Liver (tissue), 9 donors: ENCODE results near the gene SBNO1. TPM values are rescaled to one million over a fixed set of nuclear protein-coding genes. Genes with fewer than 3 reads are reported as not detected.

ENCODE experiments used
- DNase-seq: peaks from one replicate; pipeline ENCODE4 v3.0.0-alpha.2; 2017; ENCODE audit warnings: low spot score
- H3K27ac ChIP-seq, 2 donors: one replicate each; pipeline ENCODE4 v1.7.0; 2013; ENCODE audit warnings: inconsistent platforms in 2 of 2, low read length in 2 of 2, control low read depth in 1 of 2, low read depth in 1 of 2, mild to moderate bottlenecking in 1 of 2
- H3K27me3 ChIP-seq, 4 donors: one replicate each; pipeline versions ENCODE4 v1.6.1 to v1.7.0; 2013; ENCODE audit warnings: low read length in 3 of 4, inconsistent platforms in 1 of 4, mild to moderate bottlenecking in 1 of 4, moderate library complexity in 1 of 4; ENCODE audit not compliant: control insufficient read depth in 4 of 4, insufficient read depth in 4 of 4
- H3K36me3 ChIP-seq, 4 donors: one replicate each; pipeline versions ENCODE4 v1.6.1 to v1.7.0; 2013; ENCODE audit warnings: low read length in 3 of 4, mild to moderate bottlenecking in 3 of 4, low read depth in 1 of 4, moderate library complexity in 1 of 4; ENCODE audit not compliant: control insufficient read depth in 4 of 4, insufficient read depth in 3 of 4
- H3K4me1 ChIP-seq, 4 donors: one replicate each; pipeline versions ENCODE4 v1.6.1 to v1.7.0; 2013; ENCODE audit warnings: low read length in 3 of 4, mild to moderate bottlenecking in 3 of 4, moderate library complexity in 1 of 4; ENCODE audit not compliant: control insufficient read depth in 4 of 4, insufficient read depth in 4 of 4
- H3K4me3 ChIP-seq, 3 donors: one replicate each; pipeline versions ENCODE4 v1.6.1 to v1.7.0; 2013; ENCODE audit warnings: low read length in 3 of 3, control low read depth in 1 of 3, low read depth in 1 of 3, mild to moderate bottlenecking in 1 of 3
- H3K9ac ChIP-seq, 2 donors: one replicate each; pipeline ENCODE4 v1.7.0; 2013; ENCODE audit warnings: low read length in 2 of 2, mild to moderate bottlenecking in 2 of 2, moderate library complexity in 2 of 2, control low read depth in 1 of 2, low read depth in 1 of 2
- H3K9me3 ChIP-seq, 4 donors: one replicate each; pipeline versions ENCODE4 v1.6.1 to v1.7.0; 2013; ENCODE audit warnings: low read length in 3 of 4; ENCODE audit not compliant: control insufficient read depth in 4 of 4
- ATF3 ChIP-seq: IDR thresholded peaks from 2 replicates; pipeline ENCODE4 v1.6.1; 2016; ENCODE audit warnings: antibody characterized with exemption
- EGR1 ChIP-seq, 2 donors: IDR thresholded peaks; 2 replicates each; pipeline ENCODE4 v1.6.1; 2016 to 2018; ENCODE audit warnings: antibody characterized with exemption in 2 of 2, low read depth in 2 of 2
- FOXA1 ChIP-seq: IDR thresholded peaks from 2 replicates; pipeline ENCODE4 v1.6.1; 2016; ENCODE audit warnings: antibody characterized with exemption
- FOXA2 ChIP-seq: IDR thresholded peaks from 2 replicates; pipeline ENCODE4 v1.6.1; 2016; ENCODE audit warnings: antibody characterized with exemption
- GABPA ChIP-seq, 2 donors: IDR thresholded peaks in 1 of 2; conservative IDR thresholded peaks in 1 of 2; 2 replicates each; pipeline ENCODE4 v1.6.1; 2016; ENCODE audit warnings: antibody characterized with exemption in 2 of 2, mild to moderate bottlenecking in 1 of 2, moderate library complexity in 1 of 2
- HNF4A ChIP-seq, 2 donors: conservative IDR thresholded peaks; 2 replicates each; pipeline ENCODE4 v1.6.1; 2016; ENCODE audit warnings: antibody characterized with exemption in 2 of 2, mild to moderate bottlenecking in 2 of 2
- HNF4G ChIP-seq: IDR thresholded peaks from 2 replicates; pipeline ENCODE4 v1.6.1; 2016; ENCODE audit warnings: antibody characterized with exemption
- NR2F2 ChIP-seq: IDR thresholded peaks from 2 replicates; pipeline ENCODE4 v1.6.1; 2016; ENCODE audit warnings: antibody characterized with exemption
- RAD21 ChIP-seq, 2 donors: IDR thresholded peaks; 2 replicates each; pipeline ENCODE4 v1.6.1; 2016; ENCODE audit warnings: antibody characterized with exemption in 2 of 2, mild to moderate bottlenecking in 2 of 2
- RXRA ChIP-seq, 2 donors: IDR thresholded peaks; 2 replicates each; pipeline ENCODE4 v1.6.1; 2017 to 2018; ENCODE audit warnings: antibody characterized with exemption in 2 of 2, mild to moderate bottlenecking in 1 of 2
- SP1 ChIP-seq: IDR thresholded peaks from 2 replicates; pipeline ENCODE4 v1.6.1; 2018; ENCODE audit warnings: antibody characterized with exemption, mild to moderate bottlenecking
- WGBS: extraction: QIAGEN DNeasy Blood & Tissue Kit; methylation state at CpG from one replicate; pipeline ENCODE4 v1.1.7; 2013; 5-methylcytosine and 5-hydroxymethylcytosine counted together
- polyA plus RNA-seq, 2 donors: library from polyadenylated mRNA; stranded (reverse) in 1 of 2; unstranded in 1 of 2; fragments of 200-250 nt in 1 of 2; fragments of >200 nt in 1 of 2; fragmentation: Nextera tagmentation in 1 of 2; extraction: Ambion mirVana in 1 of 2; gene quantifications; one replicate each; pipeline versions ENCODE4 v1.2.1 to v1.2.3, GENCODE V29; 2013 to 2015
- total RNA-seq, 2 donors: library from RNA; depleted of rRNA; stranded (reverse); fragments of >200 nt; gene quantifications; one replicate each; pipeline ENCODE4 v1.2.3, GENCODE V29; 2014
- TF ChIP-seq, protein P1 (sequence below): IDR thresholded peaks from 2 replicates; pipeline ENCODE4 v1.6.1; 2016; ENCODE audit warnings: antibody characterized with exemption, mild to moderate bottlenecking
- TF ChIP-seq, protein P2 (sequence below): IDR thresholded peaks from 2 replicates; pipeline ENCODE4 v1.6.1; 2016; ENCODE audit warnings: antibody characterized with exemption
- TF ChIP-seq, protein P3 (sequence below): IDR thresholded peaks from 2 replicates; pipeline ENCODE4 v1.6.1; 2016; ENCODE audit warnings: antibody characterized with exemption
- donor health status: healthy.
- donor health status: healthy.
- donor health status: healthy.
- donor health status: healthy.
- donor health status: healthy.

The SBNO1 gene
- total and polyA plus RNA-seq, 4 donors, result 4.0 to 19.8 (median 10.4) TPM

- TF ChIP-seq, protein P1, sequence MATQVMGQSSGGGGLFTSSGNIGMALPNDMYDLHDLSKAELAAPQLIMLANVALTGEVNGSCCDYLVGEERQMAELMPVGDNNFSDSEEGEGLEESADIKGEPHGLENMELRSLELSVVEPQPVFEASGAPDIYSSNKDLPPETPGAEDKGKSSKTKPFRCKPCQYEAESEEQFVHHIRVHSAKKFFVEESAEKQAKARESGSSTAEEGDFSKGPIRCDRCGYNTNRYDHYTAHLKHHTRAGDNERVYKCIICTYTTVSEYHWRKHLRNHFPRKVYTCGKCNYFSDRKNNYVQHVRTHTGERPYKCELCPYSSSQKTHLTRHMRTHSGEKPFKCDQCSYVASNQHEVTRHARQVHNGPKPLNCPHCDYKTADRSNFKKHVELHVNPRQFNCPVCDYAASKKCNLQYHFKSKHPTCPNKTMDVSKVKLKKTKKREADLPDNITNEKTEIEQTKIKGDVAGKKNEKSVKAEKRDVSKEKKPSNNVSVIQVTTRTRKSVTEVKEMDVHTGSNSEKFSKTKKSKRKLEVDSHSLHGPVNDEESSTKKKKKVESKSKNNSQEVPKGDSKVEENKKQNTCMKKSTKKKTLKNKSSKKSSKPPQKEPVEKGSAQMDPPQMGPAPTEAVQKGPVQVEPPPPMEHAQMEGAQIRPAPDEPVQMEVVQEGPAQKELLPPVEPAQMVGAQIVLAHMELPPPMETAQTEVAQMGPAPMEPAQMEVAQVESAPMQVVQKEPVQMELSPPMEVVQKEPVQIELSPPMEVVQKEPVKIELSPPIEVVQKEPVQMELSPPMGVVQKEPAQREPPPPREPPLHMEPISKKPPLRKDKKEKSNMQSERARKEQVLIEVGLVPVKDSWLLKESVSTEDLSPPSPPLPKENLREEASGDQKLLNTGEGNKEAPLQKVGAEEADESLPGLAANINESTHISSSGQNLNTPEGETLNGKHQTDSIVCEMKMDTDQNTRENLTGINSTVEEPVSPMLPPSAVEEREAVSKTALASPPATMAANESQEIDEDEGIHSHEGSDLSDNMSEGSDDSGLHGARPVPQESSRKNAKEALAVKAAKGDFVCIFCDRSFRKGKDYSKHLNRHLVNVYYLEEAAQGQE, result no peak
- TF ChIP-seq EGR1 (IDR thresholded peaks at IDR 0.05; ENCODE audit: low read depth in 2 of 2) (no peak), FOXA2 (no peak), SP1 (no peak), NR2F2 (no peak), RXRA (IDR thresholded peaks at IDR 0.05) (no peak), RAD21 (IDR thresholded peaks at IDR 0.05) (no peak), FOXA1 (no peak)
- TF ChIP-seq, protein P2, sequence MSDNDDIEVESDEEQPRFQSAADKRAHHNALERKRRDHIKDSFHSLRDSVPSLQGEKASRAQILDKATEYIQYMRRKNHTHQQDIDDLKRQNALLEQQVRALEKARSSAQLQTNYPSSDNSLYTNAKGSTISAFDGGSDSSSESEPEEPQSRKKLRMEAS, result no peak
- TF ChIP-seq, protein P3, sequence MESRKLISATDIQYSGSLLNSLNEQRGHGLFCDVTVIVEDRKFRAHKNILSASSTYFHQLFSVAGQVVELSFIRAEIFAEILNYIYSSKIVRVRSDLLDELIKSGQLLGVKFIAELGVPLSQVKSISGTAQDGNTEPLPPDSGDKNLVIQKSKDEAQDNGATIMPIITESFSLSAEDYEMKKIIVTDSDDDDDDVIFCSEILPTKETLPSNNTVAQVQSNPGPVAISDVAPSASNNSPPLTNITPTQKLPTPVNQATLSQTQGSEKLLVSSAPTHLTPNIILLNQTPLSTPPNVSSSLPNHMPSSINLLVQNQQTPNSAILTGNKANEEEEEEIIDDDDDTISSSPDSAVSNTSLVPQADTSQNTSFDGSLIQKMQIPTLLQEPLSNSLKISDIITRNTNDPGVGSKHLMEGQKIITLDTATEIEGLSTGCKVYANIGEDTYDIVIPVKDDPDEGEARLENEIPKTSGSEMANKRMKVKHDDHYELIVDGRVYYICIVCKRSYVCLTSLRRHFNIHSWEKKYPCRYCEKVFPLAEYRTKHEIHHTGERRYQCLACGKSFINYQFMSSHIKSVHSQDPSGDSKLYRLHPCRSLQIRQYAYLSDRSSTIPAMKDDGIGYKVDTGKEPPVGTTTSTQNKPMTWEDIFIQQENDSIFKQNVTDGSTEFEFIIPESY, result no peak
- 68% methylated on average over 36 of the region's 36 CpGs for WGBS
- H3K27ac ChIP-seq, result no peak overlapping the region
- peaks cover 7 to 26% (median 12%) of the 10 kb centered on the region in 4 donors for H3K4me1 ChIP-seq
- H3K36me3 ChIP-seq, result peaks cover 0 to 5% (median 0%) of the 10 kb centered on the region in 4 donors
- H3K27me3 ChIP-seq, result no peaks in the 10 kb centered on the region
- no peak for DNase-seq
- no peak overlapping the region for H3K4me3 ChIP-seq
- no peaks in the 10 kb centered on the region for H3K9me3 ChIP-seq
- no peak overlapping the region for H3K9ac ChIP-seq
Observed at GRCh38 chr12:123267991-123268843, 96.4 kb downstream of the SBNO1 start.

GRCh38 chr12:123267335-123267920 is 97.2 kb downstream of the SBNO1 start:
- H3K36me3 ChIP-seq, result peaks cover 0 to 5% (median 0%) of the 10 kb centered on the region in 4 donors
- H3K27ac ChIP-seq, result no peak overlapping the region
- no peaks in the 10 kb centered on the region for H3K27me3 ChIP-seq
- no peak overlapping the region for H3K9ac ChIP-seq
- WGBS, result 94% methylated on average over 7 of the region's 7 CpGs
- TF ChIP-seq, protein P1, result no peak
- TF ChIP-seq SP1 (no peak), FOXA2 (no peak), ATF3 (no peak), HNF4G (no peak), HNF4A (conservative IDR thresholded peaks at IDR 0.05) (no peak), GABPA (IDR thresholded peaks at IDR 0.05 in 1 of 2, conservative IDR thresholded peaks at IDR 0.05 in 1 of 2) (no peak)
- TF ChIP-seq, protein P2, result no peak
- no peak overlapping the region for H3K4me3 ChIP-seq
- DNase-seq, result no peak
- H3K4me1 ChIP-seq, result peaks cover 7 to 26% (median 12%) of the 10 kb centered on the region in 4 donors
- no peaks in the 10 kb centered on the region for H3K9me3 ChIP-seq
